Stimulated activated CD4-positive, alpha-beta T cell treated with anti-CD3 and anti-CD28 coated beads, Interleukin-15, amount 100 ng/mL, for 48 hours (primary cell): Measurements from ENCODE around the gene DNAH7.
"Not testable (repeated sequence)": the region's sequence is repeated elsewhere in the genome, so short reads cannot be mapped to it uniquely, and the experiment has no call there.

ENCODE experiments used
- DNase-seq, 2 donors: peaks; one replicate each; pipeline ENCODE4 v3.0.0-alpha.2; 2020; ENCODE audit warnings: low read depth in 2 of 2

The DNAH7 gene

GRCh38 chr2:195967336-195967735, 101.3 kb downstream of the DNAH7 start:
- no peak for DNase-seq

GRCh38 chr2:195961873-195962272, 106.8 kb downstream of the DNAH7 start:
- DNase-seq, result no peak

- DNase-seq, result no peak
Observed at GRCh38 chr2:195959341-195959740, 109.3 kb downstream of the DNAH7 start.

GRCh38 chr2:195956725-195957124, 111.9 kb downstream of the DNAH7 start:
- DNase-seq, result no peak

- DNase-seq, result no peak
Observed at GRCh38 chr2:195945056-195945455, 123.6 kb downstream of the DNAH7 start.

- DNase-seq, result no peak
Observed at GRCh38 chr2:195937176-195937575, 131.5 kb downstream of the DNAH7 start.

- DNase-seq, result no peak
Observed at GRCh38 chr2:195934484-195934883, 134.2 kb downstream of the DNAH7 start.

GRCh38 chr2:195929531-195929930, 139.1 kb downstream of the DNAH7 start:
- no peak for DNase-seq

GRCh38 chr2:195925120-195925519, 143.5 kb downstream of the DNAH7 start:
- no peak for DNase-seq

GRCh38 chr2:195923889-195924288, 144.7 kb downstream of the DNAH7 start:
- no peak for DNase-seq

- DNase-seq, result not testable (repeated sequence)
Observed at GRCh38 chr2:195917021-195917600, 151.5 kb downstream of the DNAH7 start.

- DNase-seq, result no peak
Observed at GRCh38 chr2:195912079-195912478, 156.6 kb downstream of the DNAH7 start.

GRCh38 chr2:195910570-195910969, 158.1 kb downstream of the DNAH7 start:
- DNase-seq, result no peak

- no peak for DNase-seq
Observed at GRCh38 chr2:195909926-195910325, 158.7 kb downstream of the DNAH7 start.

- DNase-seq, result no peak
Observed at GRCh38 chr2:195907474-195907873, 161.2 kb downstream of the DNAH7 start.

- DNase-seq, result no peak
Observed at GRCh38 chr2:195903956-195904355, 164.7 kb downstream of the DNAH7 start.

- DNase-seq, result no peak
Observed at GRCh38 chr2:195902857-195903256, 165.8 kb downstream of the DNAH7 start.

GRCh38 chr2:195899226-195899625, 169.4 kb downstream of the DNAH7 start:
- DNase-seq, result no peak

GRCh38 chr2:195898505-195899191, 170.0 kb downstream of the DNAH7 start:
- DNase-seq, result no peak

- DNase-seq, result no peak
Observed at GRCh38 chr2:195891081-195891480, 177.6 kb downstream of the DNAH7 start.

GRCh38 chr2:195879153-195879552, 189.5 kb downstream of the DNAH7 start:
- no peak for DNase-seq

- no peak for DNase-seq
Observed at GRCh38 chr2:195871326-195871725, 197.3 kb downstream of the DNAH7 start.

GRCh38 chr2:195864316-195864715, 204.3 kb downstream of the DNAH7 start:
- DNase-seq, result no peak

GRCh38 chr2:195863564-195863963, 205.1 kb downstream of the DNAH7 start:
- DNase-seq, result no peak
